Fibroblast of mammary gland (primary cell): ENCODE measurements around the gene PYGO2.
"Not testable (repeated sequence)": the region's sequence is repeated elsewhere in the genome, so short reads cannot be mapped to it uniquely, and the experiment has no call there.

ENCODE experiments used
- DNase-seq: peaks from one replicate; pipeline ENCODE4 v3.0.0-alpha.2; 2010; ENCODE audit warnings: low read depth
- H3K4me3 ChIP-seq: 2 replicates; pipeline ENCODE4 v1.5.1; 2011; ENCODE audit warnings: low read depth, mild to moderate bottlenecking, low read length, moderate library complexity; ENCODE audit not compliant: control insufficient read depth
- TF ChIP-seq, protein P1 (sequence below): conservative IDR thresholded peaks from 2 replicates; pipeline ENCODE4 v1.5.1; 2011; ENCODE audit warnings: low read depth, low read length, inconsistent platforms; ENCODE audit not compliant: control insufficient read depth, insufficient read depth

PYGO2 gene

GRCh38 chr1:154908937-154909336 lies 52.6 kb downstream of the PYGO2 start:
- no peak overlapping the region for H3K4me3 ChIP-seq
- DNase-seq, result no peak
- TF ChIP-seq, protein P1, sequence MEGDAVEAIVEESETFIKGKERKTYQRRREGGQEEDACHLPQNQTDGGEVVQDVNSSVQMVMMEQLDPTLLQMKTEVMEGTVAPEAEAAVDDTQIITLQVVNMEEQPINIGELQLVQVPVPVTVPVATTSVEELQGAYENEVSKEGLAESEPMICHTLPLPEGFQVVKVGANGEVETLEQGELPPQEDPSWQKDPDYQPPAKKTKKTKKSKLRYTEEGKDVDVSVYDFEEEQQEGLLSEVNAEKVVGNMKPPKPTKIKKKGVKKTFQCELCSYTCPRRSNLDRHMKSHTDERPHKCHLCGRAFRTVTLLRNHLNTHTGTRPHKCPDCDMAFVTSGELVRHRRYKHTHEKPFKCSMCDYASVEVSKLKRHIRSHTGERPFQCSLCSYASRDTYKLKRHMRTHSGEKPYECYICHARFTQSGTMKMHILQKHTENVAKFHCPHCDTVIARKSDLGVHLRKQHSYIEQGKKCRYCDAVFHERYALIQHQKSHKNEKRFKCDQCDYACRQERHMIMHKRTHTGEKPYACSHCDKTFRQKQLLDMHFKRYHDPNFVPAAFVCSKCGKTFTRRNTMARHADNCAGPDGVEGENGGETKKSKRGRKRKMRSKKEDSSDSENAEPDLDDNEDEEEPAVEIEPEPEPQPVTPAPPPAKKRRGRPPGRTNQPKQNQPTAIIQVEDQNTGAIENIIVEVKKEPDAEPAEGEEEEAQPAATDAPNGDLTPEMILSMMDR, result no peak

GRCh38 chr1:154908129-154908528 lies 53.5 kb downstream of the PYGO2 start:
- not testable (repeated sequence) for H3K4me3 ChIP-seq, DNase-seq
